CD4-positive, CD25-positive, alpha-beta regulatory T cell (primary cell): ENCODE results near the gene NOP9. TPM values are rescaled to one million over a fixed set of nuclear protein-coding genes. Genes with fewer than 3 reads are reported as not detected.

ENCODE experiments used
- ATAC-seq, 2 donors: fragments of 150-1000 bp; cut with Tn5 transposase; one replicate each; pipeline ENCODE4 v1.10.0; 2021; ENCODE audit warnings: low read depth in 2 of 2, moderate number of reproducible peaks in 2 of 2, moderate library complexity in 1 of 2
- DNase-seq, 3 donors: peaks; one replicate each; pipeline versions ENCODE4 v3.0.0 to v3.0.0-alpha.2; 2012 to 2022; ENCODE audit warnings: mixed read lengths in 1 of 3
- H3K27ac ChIP-seq: one replicate; pipeline ENCODE4 v1.7.0; 2013; ENCODE audit warnings: mild to moderate bottlenecking, low read length; ENCODE audit not compliant: insufficient read depth, poor library complexity, severe bottlenecking
- H3K27me3 ChIP-seq: one replicate; pipeline ENCODE4 v1.7.0; 2013; ENCODE audit warnings: low read length; ENCODE audit not compliant: control insufficient read depth, insufficient read depth
- H3K36me3 ChIP-seq: one replicate; pipeline ENCODE4 v1.7.0; 2013; ENCODE audit warnings: mild to moderate bottlenecking, low read length, moderate library complexity; ENCODE audit not compliant: control insufficient read depth, insufficient read depth
- H3K4me1 ChIP-seq: 2 replicates; pipeline ENCODE4 v1.7.0; 2013; ENCODE audit warnings: mild to moderate bottlenecking, low read length; ENCODE audit not compliant: insufficient read depth, control insufficient read depth, poor library complexity, severe bottlenecking
- H3K4me3 ChIP-seq: one replicate; pipeline ENCODE4 v1.7.0; 2013; ENCODE audit warnings: low read depth, mild to moderate bottlenecking, low read length, moderate library complexity
- H3K9me3 ChIP-seq, 2 experiments: 1 replicate in 1 of 2; 2 replicates in 1 of 2; pipeline ENCODE4 v1.7.0; 2013; ENCODE audit warnings: low read length in 2 of 2, mild to moderate bottlenecking in 1 of 2, moderate library complexity in 1 of 2; ENCODE audit not compliant: control insufficient read depth in 2 of 2
- H3K27ac Mint-ChIP-seq, 3 donors: one replicate each; pipeline ENCODE4 v1.8.0; 2020 to 2022; ENCODE audit warnings: mild to moderate bottlenecking in 3 of 3, mixed read lengths in 3 of 3, moderate library complexity in 2 of 3
- H3K27me3 Mint-ChIP-seq: one replicate; pipeline ENCODE4 v1.8.0; 2022; ENCODE audit warnings: mild to moderate bottlenecking, mixed read lengths
- H3K36me3 Mint-ChIP-seq: one replicate; pipeline ENCODE4 v1.8.0; 2020; ENCODE audit warnings: mixed read lengths
- H3K4me1 Mint-ChIP-seq, 4 donors: one replicate each; pipeline ENCODE4 v1.8.0; 2020 to 2022; ENCODE audit warnings: mixed read lengths in 4 of 4, mild to moderate bottlenecking in 1 of 4
- H3K4me3 Mint-ChIP-seq, 4 donors: one replicate each; pipeline ENCODE4 v1.8.0; 2020 to 2022; ENCODE audit warnings: mild to moderate bottlenecking in 4 of 4, mixed read lengths in 4 of 4, moderate library complexity in 3 of 4
- H3K9me3 Mint-ChIP-seq, 7 donors: one replicate each; pipeline ENCODE4 v1.8.0; 2020 to 2022; ENCODE audit warnings: mixed read lengths in 7 of 7, mild to moderate bottlenecking in 3 of 7, moderate library complexity in 2 of 7
- polyA plus RNA-seq, 4 donors: library from polyadenylated mRNA; unstranded; fragments of 300-500 nt; fragmentation: Illumina TruSeq; gene quantifications; one replicate each; pipeline ENCODE4 v1.2.3, GENCODE V29; 2021
- total RNA-seq: library from RNA; stranded (reverse); gene quantifications from one replicate; pipeline ENCODE4 v1.2.3, GENCODE V29; 2022

The NOP9 gene
- total and polyA plus RNA-seq, 5 donors from 2014 or later, result 1.3 to 30.0 (median 2.1) TPM

- Mint-ChIP-seq H3K4me1 (peaks cover 0 to 3% (median 0%) of the 10 kb centered on the region in 4 donors), H3K36me3 (no peaks in the 10 kb centered on the region), H3K27me3 (peaks cover 37% of the 10 kb centered on the region), H3K9me3 (peaks cover 0 to 6% (median 0%) of the 10 kb centered on the region in 7 donors), H3K4me3 (no peak overlapping the region), H3K27ac (no peak overlapping the region)
- DNase-seq (no peak), ATAC-seq (no peak)
- Histone ChIP-seq H3K27me3 (peaks cover 21% of the 10 kb centered on the region), H3K36me3 (no peaks in the 10 kb centered on the region), H3K9me3 (no peaks in the 10 kb centered on the region), H3K4me3 (no peak overlapping the region), H3K27ac (no peak overlapping the region), H3K4me1 (no peaks in the 10 kb centered on the region)
These were observed 55.4 kb downstream of the NOP9 start for GRCh38 chr14:24355009-24355408.

- Mint-ChIP-seq H3K27me3 (peaks cover 35% of the 10 kb centered on the region), H3K4me3 (no peak overlapping the region), H3K36me3 (no peaks in the 10 kb centered on the region), H3K27ac (no peak overlapping the region), H3K4me1 (peaks cover 0 to 3% (median 0%) of the 10 kb centered on the region in 4 donors), H3K9me3 (peaks cover 0 to 6% (median 3%) of the 10 kb centered on the region in 7 donors)
- no peak overlapping the region for H3K4me3 ChIP-seq
- no peaks in the 10 kb centered on the region for H3K9me3 ChIP-seq
- ATAC-seq, result no peak
- peaks cover 20% of the 10 kb centered on the region for H3K27me3 ChIP-seq
- no peaks in the 10 kb centered on the region for H3K4me1 ChIP-seq
- no peaks in the 10 kb centered on the region for H3K36me3 ChIP-seq
- H3K27ac ChIP-seq, result no peak overlapping the region
- DNase-seq, result no peak
These were observed 56.6 kb downstream of the NOP9 start for GRCh38 chr14:24356208-24356607.

Other genes with a start within 250 kb of the NOP9 start
Only the 30 nearest of the 34 such genes appear.
- 97.8 TPM for gene DCAF11, start 185.1 kb upstream of the NOP9 start, total RNA-seq
- 10 to 100 TPM; 73.4 to 95.7 (median 82.3) TPM for gene DCAF11, start 185.1 kb upstream of the NOP9 start, polyA plus RNA-seq
- 2.8 TPM for gene NRL, start 184.9 kb upstream of the NOP9 start, total RNA-seq
- gene NRL, start 184.9 kb upstream of the NOP9 start, polyA plus RNA-seq, result 1 to 10 TPM; 1.9 to 2.9 (median 2.1) TPM
- gene FITM1, start 169.2 kb upstream of the NOP9 start, total RNA-seq, result 1.1 TPM
- gene FITM1, start 169.2 kb upstream of the NOP9 start, polyA plus RNA-seq, result under 1 TPM in 3 of 4 donors, not detected in 1; 0.20 to 0.42 (median 0.24) TPM
- 294 TPM for gene PSME1, start 163.7 kb upstream of the NOP9 start, total RNA-seq
- 1,000 to 10,000 TPM in 1 of 4 donors, 100 to 1,000 TPM in 3; 698 to 1,230 (median 866) TPM for gene PSME1, start 163.7 kb upstream of the NOP9 start, polyA plus RNA-seq
- gene EMC9, start 158.3 kb upstream of the NOP9 start, total RNA-seq, result 11.7 TPM
- 10 to 100 TPM; 10.7 to 22.5 (median 13.4) TPM for gene EMC9, start 158.3 kb upstream of the NOP9 start, polyA plus RNA-seq
- gene PSME2, start 153.2 kb upstream of the NOP9 start, total RNA-seq, result 167 TPM
- gene PSME2, start 153.2 kb upstream of the NOP9 start, polyA plus RNA-seq, result 100 to 1,000 TPM; 346 to 603 (median 466) TPM
- 82.4 TPM for gene RNF31, start 152.4 kb upstream of the NOP9 start, total RNA-seq
- 10 to 100 TPM; 35.9 to 55.9 (median 41.1) TPM for gene RNF31, start 152.4 kb upstream of the NOP9 start, polyA plus RNA-seq
- 369 TPM for gene IRF9, start 138.6 kb upstream of the NOP9 start, total RNA-seq
- 100 to 1,000 TPM; 105 to 157 (median 119) TPM for gene IRF9, start 138.6 kb upstream of the NOP9 start, polyA plus RNA-seq
- gene REC8, start 127.8 kb upstream of the NOP9 start, total RNA-seq, result 145 TPM
- 10 to 100 TPM in 3 of 4 donors, 1 to 10 TPM in 1; 9.7 to 16.1 (median 12.0) TPM for gene REC8, start 127.8 kb upstream of the NOP9 start, polyA plus RNA-seq
- 33.7 TPM for gene IPO4, start 111.0 kb upstream of the NOP9 start, total RNA-seq
- gene IPO4, start 111.0 kb upstream of the NOP9 start, polyA plus RNA-seq, result 10 to 100 TPM; 13.0 to 14.8 (median 14.1) TPM
- 20.0 TPM for gene TM9SF1, start 104.4 kb upstream of the NOP9 start, total RNA-seq
- gene TM9SF1, start 104.4 kb upstream of the NOP9 start, polyA plus RNA-seq, result 10 to 100 TPM; 36.8 to 42.3 (median 40.0) TPM
- gene TSSK4, start 94.2 kb upstream of the NOP9 start, total RNA-seq, result 0.44 TPM
- gene TSSK4, start 94.2 kb upstream of the NOP9 start, polyA plus RNA-seq, result 1 to 10 TPM in 3 of 4 donors, under 1 TPM in 1; 0.86 to 1.5 (median 1.2) TPM
- 108 TPM for gene CHMP4A, start 86.4 kb upstream of the NOP9 start, total RNA-seq
- gene CHMP4A, start 86.4 kb upstream of the NOP9 start, polyA plus RNA-seq, result 100 to 1,000 TPM; 122 to 154 (median 142) TPM
- 6.0 TPM for gene MDP1, start 83.8 kb upstream of the NOP9 start, total RNA-seq
- gene MDP1, start 83.8 kb upstream of the NOP9 start, polyA plus RNA-seq, result 10 to 100 TPM; 29.0 to 52.6 (median 35.6) TPM
- 89.1 TPM for gene NEDD8, start 67.5 kb upstream of the NOP9 start, total RNA-seq
- gene NEDD8, start 67.5 kb upstream of the NOP9 start, polyA plus RNA-seq, result 100 to 1,000 TPM; 334 to 440 (median 349) TPM
- gene GMPR2, start 66.9 kb upstream of the NOP9 start, total RNA-seq, result 49.0 TPM
- gene GMPR2, start 66.9 kb upstream of the NOP9 start, polyA plus RNA-seq, result 100 to 1,000 TPM in 3 of 4 donors, 10 to 100 TPM in 1; 95.5 to 117 (median 112) TPM
- gene TINF2, start 57.2 kb upstream of the NOP9 start, total RNA-seq, result 169 TPM
- gene TINF2, start 57.2 kb upstream of the NOP9 start, polyA plus RNA-seq, result 100 to 1,000 TPM; 216 to 242 (median 223) TPM
- gene TGM1, start 36.7 kb upstream of the NOP9 start, total RNA-seq, result 4.0 TPM
- gene TGM1, start 36.7 kb upstream of the NOP9 start, polyA plus RNA-seq, result not detected
- 78.6 TPM for gene RABGGTA, start 28.3 kb upstream of the NOP9 start, total RNA-seq
- gene RABGGTA, start 28.3 kb upstream of the NOP9 start, polyA plus RNA-seq, result 10 to 100 TPM; 25.1 to 40.4 (median 30.3) TPM
- 41.2 TPM for gene DHRS1, start 70 bp upstream of the NOP9 start, total RNA-seq
- gene DHRS1, start 70 bp upstream of the NOP9 start, polyA plus RNA-seq, result 10 to 100 TPM; 21.7 to 48.5 (median 31.9) TPM
- gene CIDEB, start 8.1 kb downstream of the NOP9 start, total RNA-seq, result 13.2 TPM
- gene CIDEB, start 8.1 kb downstream of the NOP9 start, polyA plus RNA-seq, result 10 to 100 TPM in 2 of 4 donors, 1 to 10 TPM in 2; 8.9 to 13.6 (median 9.7) TPM
- gene LTB4R2, start 10.3 kb downstream of the NOP9 start, total RNA-seq, result 18.1 TPM
- 1 to 10 TPM in 3 of 4 donors, under 1 TPM in 1; 1.00 to 2.2 (median 1.7) TPM for gene LTB4R2, start 10.3 kb downstream of the NOP9 start, polyA plus RNA-seq
- gene LTB4R, start 11.7 kb downstream of the NOP9 start, total RNA-seq, result 17.5 TPM
- 1 to 10 TPM; 3.5 to 7.8 (median 6.3) TPM for gene LTB4R, start 11.7 kb downstream of the NOP9 start, polyA plus RNA-seq
- 10.7 TPM for gene ADCY4, start 35.2 kb downstream of the NOP9 start, total RNA-seq
- under 1 TPM in 2 of 4 donors, not detected in 2; 0.32 to 0.39 TPM for gene ADCY4, start 35.2 kb downstream of the NOP9 start, polyA plus RNA-seq
- 41.2 TPM for gene RIPK3, start 40.1 kb downstream of the NOP9 start, total RNA-seq
- gene RIPK3, start 40.1 kb downstream of the NOP9 start, polyA plus RNA-seq, result 10 to 100 TPM; 14.9 to 24.6 (median 19.4) TPM
- not detected for gene NFATC4, start 68.3 kb downstream of the NOP9 start, total RNA-seq
- gene NFATC4, start 68.3 kb downstream of the NOP9 start, polyA plus RNA-seq, result not detected
- gene NYNRIN, start 99.2 kb downstream of the NOP9 start, total RNA-seq, result 0.22 TPM
- gene NYNRIN, start 99.2 kb downstream of the NOP9 start, polyA plus RNA-seq, result under 1 TPM in 1 of 4 donors, not detected in 3; 0.02 TPM
- gene CBLN3, start 129.8 kb downstream of the NOP9 start, total RNA-seq, result 3.2 TPM
- under 1 TPM; 0.10 to 0.32 (median 0.11) TPM for gene CBLN3, start 129.8 kb downstream of the NOP9 start, polyA plus RNA-seq
- 139 TPM for gene KHNYN, start 130.1 kb downstream of the NOP9 start, total RNA-seq
- gene KHNYN, start 130.1 kb downstream of the NOP9 start, polyA plus RNA-seq, result 10 to 100 TPM; 12.4 to 16.5 (median 15.0) TPM
- gene SDR39U1, start 142.9 kb downstream of the NOP9 start, total RNA-seq, result 79.9 TPM
- gene SDR39U1, start 142.9 kb downstream of the NOP9 start, polyA plus RNA-seq, result 10 to 100 TPM; 46.1 to 63.1 (median 60.5) TPM